GM12875 (cell line): ENCODE data around the gene OGT.

Experiments
- H3K4me3 ChIP-seq: one replicate; pipeline ENCODE4 v1.5.1; 2011; ENCODE audit warnings: low read depth, low read length, control low read depth
- CTCF ChIP-seq: IDR thresholded peaks from 2 replicates; pipeline ENCODE4 v1.5.1; 2011; ENCODE audit warnings: low read depth, mild to moderate bottlenecking, control low read depth, inconsistent platforms, low read length, moderate library complexity, borderline replicate concordance; ENCODE audit not compliant: insufficient read depth

The OGT gene

GRCh38 chrX:71619193-71619592 lies 86.3 kb downstream of the OGT start:
- TF ChIP-seq CTCF, result no peak
- H3K4me3 ChIP-seq, result no peak overlapping the region

GRCh38 chrX:71619986-71620385 lies 87.1 kb downstream of the OGT start:
- no peak for TF ChIP-seq CTCF
- no peak overlapping the region for H3K4me3 ChIP-seq

GRCh38 chrX:71621603-71622002 lies 88.7 kb downstream of the OGT start:
- TF ChIP-seq CTCF, result no peak
- H3K4me3 ChIP-seq, result no peak overlapping the region

- TF ChIP-seq CTCF, result no peak
- H3K4me3 ChIP-seq, result no peak overlapping the region
These were observed 89.2 kb downstream of the OGT start for GRCh38 chrX:71622032-71622575.

GRCh38 chrX:71622576-71623450 lies 89.9 kb downstream of the OGT start:
- no peak overlapping the region for H3K4me3 ChIP-seq

GRCh38 chrX:71623714-71624113 lies 90.8 kb downstream of the OGT start:
- H3K4me3 ChIP-seq, result no peak overlapping the region
- no peak for TF ChIP-seq CTCF

More at GRCh38 chrX:71622576-71623450, 89.9 kb downstream of the OGT start:
- TF ChIP-seq CTCF, result no peak; the same call in 1 of the 2 replicates

GRCh38 chrX:71625471-71625870 lies 92.6 kb downstream of the OGT start:
- no peak for TF ChIP-seq CTCF
- no peak overlapping the region for H3K4me3 ChIP-seq
